Stimulated activated CD4-positive, alpha-beta T cell treated with anti-CD3 and anti-CD28 coated beads, Interleukin-12 subunit alpha, Interleukin-12 subunit beta, amount 100 ng/mL, for 4 hours (primary cell): Measurements from ENCODE around the gene MAGEB5.
"Not testable (repeated sequence)": the region's sequence is repeated elsewhere in the genome, so short reads cannot be mapped to it uniquely, and the experiment has no call there.

ENCODE experiments used
- DNase-seq: peaks from one replicate; pipeline ENCODE4 v3.0.0-alpha.2; 2020

The MAGEB5 gene, protein sequence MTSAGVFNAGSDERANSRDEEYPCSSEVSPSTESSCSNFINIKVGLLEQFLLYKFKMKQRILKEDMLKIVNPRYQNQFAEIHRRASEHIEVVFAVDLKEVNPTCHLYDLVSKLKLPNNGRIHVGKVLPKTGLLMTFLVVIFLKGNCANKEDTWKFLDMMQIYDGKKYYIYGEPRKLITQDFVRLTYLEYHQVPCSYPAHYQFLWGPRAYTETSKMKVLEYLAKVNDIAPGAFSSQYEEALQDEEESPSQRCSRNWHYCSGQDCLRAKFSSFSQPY

DNA sequence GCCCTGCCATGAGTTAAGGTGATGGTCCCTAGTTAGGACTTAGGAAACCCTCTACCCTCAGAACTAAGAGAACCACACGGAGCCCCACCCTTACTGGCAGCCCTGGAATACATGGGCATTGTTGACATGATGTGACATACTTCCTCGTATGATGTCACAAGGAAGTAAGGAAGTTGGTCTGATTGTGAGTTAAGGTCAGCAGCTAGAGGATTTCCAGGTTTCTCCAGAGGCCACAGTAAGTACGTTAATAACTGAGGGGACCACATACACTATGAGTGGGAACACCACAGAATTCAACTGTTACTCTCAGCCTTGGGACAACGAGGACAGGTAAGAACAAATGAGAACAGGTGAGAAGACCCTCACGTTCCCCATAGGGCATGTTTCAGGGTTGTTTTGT lies at the start of gene MAGEB5:
Gene MAGEB5 (plus strand): TSS at position 301 of the 400 bp plus-strand sequence. CDS start 1,133 bp downstream, outside the sequence.
- DNase-seq = no peak

DNA sequence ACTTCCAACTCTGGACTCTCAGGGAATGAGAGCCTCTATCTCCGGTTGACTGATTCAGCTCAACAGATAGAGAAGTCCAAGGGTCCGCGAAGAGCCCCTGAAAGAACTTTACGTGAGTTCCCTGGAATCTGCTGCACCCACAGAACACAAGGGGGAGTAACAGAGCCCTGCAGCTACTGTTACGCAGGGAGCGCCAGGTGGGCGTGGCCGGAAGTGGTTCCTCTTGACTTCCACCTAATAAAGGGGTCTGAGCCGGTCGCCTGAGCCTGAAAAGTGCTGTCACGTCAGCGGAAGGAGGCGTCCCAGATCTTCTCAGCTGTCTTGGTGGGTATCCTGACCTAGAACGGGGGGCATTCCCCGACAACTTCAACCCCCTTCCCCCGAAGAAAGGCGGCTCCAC lies 23.8 kb upstream of the MAGEB5 start, which contains the start of gene MAGEB6:
Gene MAGEB6 (plus strand): TSS at position 237 of the 400 bp plus-strand sequence. CDS start 1,407 bp downstream, outside the sequence.
- no peak for DNase-seq

DNA sequence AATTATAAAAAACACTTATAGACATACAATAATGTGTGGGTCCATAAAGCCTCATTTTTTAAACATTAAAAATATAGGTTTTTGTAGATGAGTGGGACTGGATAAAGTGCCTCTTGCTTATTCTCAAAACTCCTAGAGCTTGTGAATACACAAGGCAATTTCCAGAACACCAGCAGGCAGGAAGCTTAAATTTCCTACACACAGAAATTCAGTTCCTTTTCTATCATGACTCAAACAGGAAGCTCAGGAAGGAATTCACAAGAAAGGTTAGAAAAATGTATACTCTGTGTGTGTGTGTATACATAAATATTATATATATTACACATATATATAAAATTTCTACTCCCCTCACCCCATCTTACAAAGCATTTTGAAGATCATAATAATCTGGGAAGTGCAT lies 12.4 kb upstream of the MAGEB5 start:
- DNase-seq = no peak

DNA sequence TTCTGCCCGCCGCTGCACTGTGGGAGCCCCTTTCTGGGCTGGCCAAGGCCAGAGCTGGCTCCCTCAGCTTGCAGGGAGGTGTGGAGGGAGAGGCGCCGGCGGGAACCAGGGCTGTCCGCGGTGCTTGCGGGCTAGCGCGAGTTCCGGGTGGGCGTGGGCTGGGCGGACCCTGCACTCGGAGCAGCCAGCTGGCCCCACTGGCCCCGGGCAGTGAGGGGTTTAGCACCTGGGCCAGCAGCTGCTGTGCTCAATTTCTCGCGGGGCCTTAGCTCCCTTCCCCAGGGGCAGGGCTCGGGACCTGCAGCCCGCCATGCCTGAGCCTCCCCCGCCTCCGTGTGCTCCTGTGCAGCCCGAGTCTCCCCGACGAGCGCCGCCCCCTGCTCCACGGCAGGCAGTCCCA lies 11.3 kb upstream of the MAGEB5 start:
- DNase-seq = not testable (repeated sequence)

DNA sequence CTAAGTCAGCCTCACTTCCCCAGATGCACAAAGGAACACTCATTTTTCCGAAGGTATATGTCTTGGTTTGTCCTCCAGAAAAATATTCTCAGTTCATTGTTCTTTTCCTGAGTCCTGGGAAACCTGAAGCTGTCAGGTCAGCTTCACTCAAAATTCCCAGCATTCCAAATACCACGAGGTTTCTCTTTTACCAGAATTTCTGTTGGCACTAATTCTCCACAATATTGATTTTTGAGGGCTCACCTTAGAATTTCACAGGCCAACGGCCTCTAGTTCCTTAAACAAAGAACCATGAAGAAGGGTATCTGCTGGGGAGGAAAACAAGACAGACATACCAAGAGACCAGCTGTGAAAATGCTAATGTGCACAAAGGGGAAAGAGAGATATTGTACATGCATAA lies 8.0 kb upstream of the MAGEB5 start:
- no peak for DNase-seq

DNA sequence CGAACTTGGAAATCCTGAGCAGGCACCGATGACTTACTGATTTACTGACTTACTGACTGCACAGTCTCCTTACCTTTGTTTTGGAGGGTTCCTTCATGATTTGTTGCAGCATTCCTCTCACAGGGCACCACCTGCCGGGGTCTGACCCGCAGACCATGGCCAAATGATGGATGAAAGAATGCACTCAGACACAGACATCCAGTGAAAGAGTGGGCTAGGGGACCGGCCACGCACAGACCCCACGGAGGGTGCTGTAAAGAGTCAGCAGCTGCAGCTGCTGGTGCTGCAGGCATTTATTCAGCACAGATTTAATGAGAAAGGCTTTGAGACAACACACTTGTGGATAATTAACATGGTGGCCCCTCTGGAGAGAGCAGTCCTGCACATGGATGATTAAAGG lies 3.4 kb downstream of the MAGEB5 start:
- no peak for DNase-seq

DNA sequence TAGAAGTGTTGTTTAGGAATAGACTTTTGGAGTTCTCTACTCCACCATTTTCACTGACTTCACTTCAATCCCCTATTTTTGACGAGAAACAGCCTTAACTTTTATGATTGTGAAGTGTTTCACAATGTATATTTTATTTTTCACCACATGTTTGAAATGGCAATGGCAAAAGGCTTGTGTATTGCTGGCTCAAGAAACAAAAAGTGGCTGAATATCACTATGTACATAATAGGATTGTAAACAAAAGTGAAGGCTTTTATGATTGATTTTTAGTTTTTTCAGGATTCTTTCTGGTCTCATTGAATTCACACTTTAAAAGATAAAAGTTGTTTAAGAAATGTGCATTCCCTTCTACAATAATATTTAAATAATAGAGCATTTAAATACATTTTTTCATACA lies 18.2 kb downstream of the MAGEB5 start:
- DNase-seq = no peak

DNA sequence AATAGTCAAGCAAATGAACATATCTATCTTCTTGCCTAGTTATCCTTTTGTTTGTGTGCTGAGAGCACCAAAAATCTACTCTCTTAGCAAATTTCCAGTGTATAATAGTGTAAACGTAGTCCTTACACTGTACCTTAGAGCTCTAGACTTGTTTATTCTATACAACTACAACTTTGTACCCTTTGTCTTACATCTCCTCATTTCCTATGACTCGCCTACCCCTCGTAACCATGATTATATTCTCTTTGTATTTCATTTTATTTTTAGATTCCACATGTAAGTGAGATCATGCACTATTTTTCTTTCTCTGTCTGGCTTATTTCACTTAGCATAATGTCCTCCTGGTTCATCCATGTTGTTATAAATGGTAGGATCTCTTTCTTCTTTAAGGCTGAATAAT lies 37.6 kb downstream of the MAGEB5 start:
- no peak for DNase-seq

DNA sequence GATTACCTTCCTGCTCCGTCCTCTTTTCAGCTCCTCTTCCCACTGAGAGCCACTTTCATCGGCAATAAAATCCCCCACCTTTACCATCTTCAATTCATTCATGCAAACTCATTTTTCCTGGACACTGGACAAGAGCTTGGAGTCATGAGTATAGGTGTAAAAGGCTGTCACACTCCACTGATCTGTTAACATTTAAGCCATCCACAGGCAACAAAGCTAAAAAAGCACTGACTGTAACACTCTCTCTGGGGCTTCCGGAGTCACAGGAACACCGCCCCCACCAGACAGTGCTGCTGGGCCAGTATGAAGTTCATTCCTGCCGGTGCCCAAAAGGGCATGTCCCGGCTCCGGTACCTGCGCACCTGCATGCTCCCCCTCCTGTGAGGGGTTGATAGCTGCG lies 38.5 kb downstream of the MAGEB5 start:
- DNase-seq = no peak

DNA sequence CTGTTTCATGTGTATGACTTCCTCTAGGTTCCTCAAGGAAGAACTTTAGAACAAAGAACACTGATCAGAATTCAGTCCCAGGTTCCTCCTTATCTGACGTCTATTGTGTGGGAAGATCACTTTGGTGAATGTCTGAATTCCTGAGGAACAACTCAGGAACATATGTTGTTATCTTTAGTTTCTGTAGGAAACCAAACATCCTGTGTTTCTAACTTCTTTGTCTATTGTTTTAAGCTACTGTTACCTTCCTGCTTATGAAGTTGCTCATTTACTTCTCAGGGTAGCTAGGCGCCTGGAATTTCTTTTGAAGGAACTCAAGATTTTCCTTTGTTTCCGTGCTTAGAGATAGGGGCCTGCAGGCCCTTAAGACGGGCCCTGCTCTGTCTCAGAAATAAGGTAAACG lies 46.2 kb downstream of the MAGEB5 start:
- DNase-seq = no peak
